ENCODE results near the gene BOLA2B. TPM values are rescaled to one million over a fixed set of nuclear protein-coding genes. Genes with fewer than 3 reads are reported as not detected.

BOLA2B gene
- total and polyA plus RNA-seq, 9 of the 15 experiments (the other 6 are each of a cell fraction or from before 2014, with no cell fraction given): 43.9 to 613 (median 181) TPM

DNA sequence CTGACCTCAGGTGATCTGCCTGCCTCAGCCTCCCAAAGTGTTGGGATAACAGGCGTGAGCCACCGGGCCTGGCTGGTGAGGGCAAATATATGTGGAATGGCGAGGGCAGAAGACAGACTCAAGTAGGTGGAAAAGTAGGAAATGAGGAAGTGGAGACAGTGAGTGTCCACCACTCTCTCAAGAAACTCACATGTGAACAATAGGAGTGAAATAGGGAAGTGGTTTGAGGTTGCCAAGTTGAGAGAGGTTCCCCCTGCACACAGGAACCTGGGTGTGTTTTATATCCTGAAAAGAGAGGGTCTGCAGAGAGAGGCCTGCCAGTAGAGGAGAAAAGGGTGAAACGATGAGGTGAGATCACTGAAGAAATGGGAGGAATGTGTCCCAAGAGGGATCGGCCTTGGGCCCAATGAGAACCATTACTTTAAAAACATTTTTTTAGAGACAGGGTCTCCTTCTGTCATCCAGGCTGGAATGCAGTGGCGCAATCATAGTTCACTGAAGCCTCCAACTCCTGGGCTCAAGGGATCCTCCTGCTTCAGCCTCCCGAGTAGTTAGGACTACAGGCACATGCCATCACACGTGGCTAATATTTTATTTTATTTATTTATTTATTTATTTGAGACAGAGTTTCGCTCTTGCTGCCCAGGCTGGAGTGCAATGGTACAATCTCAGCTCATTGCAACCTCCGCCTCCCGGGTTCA is 27.1 kb downstream of the BOLA2B start:
- intact Hi-C loops (cut with micrococcal nuclease): no loop called here
- no peak overlapping the region for H3K4me3 ChIP-seq
- no peaks in the 10 kb centered on the region; a peak in 2 of 5 replicates for H3K4me1 ChIP-seq (replicated peaks in 1 of 2; ENCODE audit: control insufficient read depth in 2 of 2, insufficient read depth in 2 of 2, low read length in 2 of 2)
- FAIRE-seq (no peak), DNase-seq (ENCODE audit: extremely low read depth in 1 of 4, low spot score in 3 of 4) (no peak), ATAC-seq (no peak)
- no peak overlapping the region for H2AFZ ChIP-seq (ENCODE audit: low read depth, low read length)
- 46% methylated on average over 9 of the region's 11 CpGs for WGBS (ENCODE audit: insufficient coverage, low coverage, missing lambda C conversion rate)
- TF ChIP-seq SMARCA5 (IDR thresholded peaks at IDR 0.05) (0 out of 2 replicates have a peak, but pooled peaks have one; percentile 48), ZNF766 (CRISPR knock-in tag; conservative IDR thresholded peaks at IDR 0.05) (peak; percentile 57; the same call in 1 of the 2 replicates), TRIM28 (IDR thresholded peaks at IDR 0.05) (no peak), SMARCE1 (IDR thresholded peaks at IDR 0.05) (peak; percentile 44; the same call in 1 of the 2 replicates), CEBPB (tag; IDR thresholded peaks at IDR 0.05) (peak; percentile 26; the same call in 1 of the 2 replicates), ZNF174 (CRISPR knock-in tag; IDR thresholded peaks at IDR 0.05) (no peak), SPI1 (IDR thresholded peaks at IDR 0.05; ENCODE audit: borderline replicate concordance, low read depth, low read length) (peak; percentile 99), SOX6 (IDR thresholded peaks at IDR 0.05) (peak; percentile 65; the same call in 1 of the 2 replicates), ELF1 (tag; IDR thresholded peaks at IDR 0.05) (0 out of 2 replicates have a peak, but pooled peaks have one; percentile 22), ZNF311 (CRISPR knock-in tag; IDR thresholded peaks at IDR 0.05) (no peak)
- in situ Hi-C loops (cut with MboI): no loop called here
- no TSS peak for BruUV-seq (replicated peaks)
- no peak overlapping the region for H3K4me2 ChIP-seq (ENCODE audit: insufficient read depth, low read length)
- H3K27me3 ChIP-seq (ENCODE audit: control insufficient read depth in 2 of 2, insufficient read depth in 2 of 2, low read length in 2 of 2): no peaks in the 10 kb centered on the region
- H3K9me3 ChIP-seq (replicated peaks; ENCODE audit: control insufficient read depth, insufficient read depth, low read depth, low read length): no peaks in the 10 kb centered on the region
- H3K9me1 ChIP-seq (ENCODE audit: control insufficient read depth, insufficient read depth, low read length): no peaks in the 10 kb centered on the region
- CTCF ChIA-PET (ENCODE audit: low intra/inter-chr PET ratio): no interaction called here
- no peaks in the 10 kb centered on the region for H3K79me2 ChIP-seq (ENCODE audit: control insufficient read depth, insufficient read depth, low read length)
- H3K9ac ChIP-seq (ENCODE audit: insufficient read depth in 1 of 2, low read depth in 2 of 2, low read length in 2 of 2): no peak overlapping the region
- H4K20me1 ChIP-seq (replicated peaks; ENCODE audit: control insufficient read depth, insufficient read depth, low read length): no peaks in the 10 kb centered on the region
- POLR2A ChIA-PET: no interaction called here
- no peak overlapping the region for H3K27ac ChIP-seq (ENCODE audit: extremely low read depth, low read depth, low read length)
- H3K36me3 ChIP-seq (ENCODE audit: control insufficient read depth, insufficient read depth, low read length): no peaks in the 10 kb centered on the region
